CD14-positive monocyte (primary cell): ENCODE measurements around the gene RAB10. TPM values are rescaled to one million over a fixed set of nuclear protein-coding genes. Genes with fewer than 3 reads are reported as not detected.

Experiments used
- DNase-seq, 3 donors: peaks; one replicate each; pipeline ENCODE4 v3.0.0-alpha.2; 2011 to 2022
- H2AFZ ChIP-seq: 2 replicates; pipeline ENCODE4 v1.6.0; 2012; ENCODE audit warnings: mild to moderate bottlenecking, low read depth, low read length, inconsistent platforms; ENCODE audit not compliant: insufficient read depth, poor library complexity, severe bottlenecking
- H3K27ac ChIP-seq, 2 donors: 1 replicate in 1 of 2; 2 replicates in 1 of 2; pipeline ENCODE4 v1.5.1; 2012 to 2013; ENCODE audit warnings: low read length in 2 of 2, control low read depth in 1 of 2, inconsistent platforms in 1 of 2, low read depth in 1 of 2, mild to moderate bottlenecking in 1 of 2
- H3K27me3 ChIP-seq, 2 donors: one replicate each; pipeline versions ENCODE4 v1.6.0 to v1.6.1; 2011 to 2013; ENCODE audit warnings: low read length in 2 of 2; ENCODE audit not compliant: control insufficient read depth in 2 of 2, insufficient read depth in 2 of 2
- H3K36me3 ChIP-seq, 2 donors: replicated peaks in 1 of 2; 1 replicate in 1 of 2; 2 replicates in 1 of 2; pipeline versions ENCODE4 v1.5.1 to v1.6.1; 2012 to 2013; ENCODE audit warnings: low read length in 2 of 2, control low read depth in 1 of 2, inconsistent platforms in 1 of 2, mild to moderate bottlenecking in 1 of 2; ENCODE audit not compliant: insufficient read depth in 2 of 2, control insufficient read depth in 1 of 2
- H3K4me1 ChIP-seq, 2 donors: 1 replicate in 1 of 2; 2 replicates in 1 of 2; pipeline versions ENCODE4 v1.5.1 to v1.6.1; 2012 to 2013; ENCODE audit warnings: low read length in 2 of 2, control low read depth in 1 of 2, inconsistent platforms in 1 of 2, mild to moderate bottlenecking in 1 of 2, moderate library complexity in 1 of 2; ENCODE audit not compliant: insufficient read depth in 2 of 2, control insufficient read depth in 1 of 2
- H3K4me2 ChIP-seq: replicated peaks from 2 replicates; pipeline ENCODE3; 2012; ENCODE audit warnings: low read length, moderate library complexity, mild to moderate bottlenecking; ENCODE audit not compliant: poor library complexity, severe bottlenecking; ENCODE audit errors: extremely low read depth
- H3K4me3 ChIP-seq, 3 experiments: fragments of 200-600 bp in 1 of 3; sonication (generic) in 1 of 3; replicated peaks in 1 of 3; 1 replicate in 2 of 3; 2 replicates in 1 of 3; pipeline ENCODE4 v1.5.1; 2011 to 2013; ENCODE audit warnings: low read length in 3 of 3, mild to moderate bottlenecking in 3 of 3, control low read depth in 2 of 3, low read depth in 2 of 3, inconsistent platforms in 1 of 3, moderate library complexity in 1 of 3
- H3K79me2 ChIP-seq: 2 replicates; pipeline ENCODE4 v1.6.0; 2012; ENCODE audit warnings: mild to moderate bottlenecking, control low read depth, inconsistent platforms, low read length, moderate library complexity; ENCODE audit not compliant: insufficient read depth
- H3K9ac ChIP-seq: 2 replicates; pipeline ENCODE4 v1.6.0; 2017; ENCODE audit warnings: low read length, mild to moderate bottlenecking; ENCODE audit not compliant: insufficient read depth, poor library complexity, severe bottlenecking
- H3K9me3 ChIP-seq, 2 donors: replicated peaks in 1 of 2; 1 replicate in 1 of 2; 2 replicates in 1 of 2; pipeline versions ENCODE4 v1.5.1 to v1.6.1; 2012 to 2013; ENCODE audit warnings: low read length in 2 of 2, control low read depth in 1 of 2; ENCODE audit not compliant: control insufficient read depth in 1 of 2, insufficient read depth in 1 of 2
- H4K20me1 ChIP-seq: 2 replicates; pipeline ENCODE4 v1.6.0; 2012; ENCODE audit warnings: mild to moderate bottlenecking, low read length, control low read depth, moderate library complexity; ENCODE audit not compliant: insufficient read depth
- H3K27ac Mint-ChIP-seq, 7 donors: one replicate each; pipeline ENCODE4 v1.8.0; 2020; ENCODE audit warnings: mild to moderate bottlenecking in 7 of 7, mixed read lengths in 7 of 7, moderate library complexity in 6 of 7, inconsistent platforms in 2 of 7
- H3K27me3 Mint-ChIP-seq, 3 donors: one replicate each; pipeline ENCODE4 v1.8.0; 2021 to 2022; ENCODE audit warnings: low read depth in 3 of 3, mild to moderate bottlenecking in 3 of 3, mixed read lengths in 3 of 3, moderate library complexity in 3 of 3, inconsistent platforms in 1 of 3
- H3K36me3 Mint-ChIP-seq, 2 donors: one replicate each; pipeline ENCODE4 v1.8.0; 2020; ENCODE audit warnings: mixed read lengths in 2 of 2, inconsistent platforms in 1 of 2, mild to moderate bottlenecking in 1 of 2
- H3K4me1 Mint-ChIP-seq: one replicate; pipeline ENCODE4 v1.8.0; 2020; ENCODE audit warnings: mild to moderate bottlenecking, mixed read lengths
- H3K4me3 Mint-ChIP-seq, 2 donors: one replicate each; pipeline ENCODE4 v1.8.0; 2020; ENCODE audit warnings: mild to moderate bottlenecking in 2 of 2, mixed read lengths in 2 of 2, moderate library complexity in 1 of 2
- H3K9me3 Mint-ChIP-seq, 7 donors: one replicate each; pipeline ENCODE4 v1.8.0; 2020 to 2022; ENCODE audit warnings: mixed read lengths in 7 of 7, mild to moderate bottlenecking in 6 of 7, moderate library complexity in 6 of 7, inconsistent platforms in 2 of 7
- CTCF ChIP-seq: fragments of 200-600 bp; IDR thresholded peaks from one replicate; pipeline ENCODE4 v1.8.0; 2022; ENCODE audit warnings: antibody characterized with exemption, mild to moderate bottlenecking
- WGBS: methylation state at CpG from one replicate; pipeline ENCODE4 v1.1.5; 2013; ENCODE audit warnings: missing lambda C conversion rate; ENCODE audit not compliant: insufficient coverage; 5-methylcytosine and 5-hydroxymethylcytosine counted together
- intact Hi-C, 2 donors: fragments of 100-400 bp; cut with micrococcal nuclease; formaldehyde crosslinking; loops; one replicate each; pipeline versions ENCODE4 v1.15.0 to v1.15.1; 2023
- polyA plus RNA-seq, 3 donors: library from polyadenylated mRNA; depleted of rRNA in 1 of 3; unstranded in 2 of 3; stranded (reverse) in 1 of 3; fragments of 300-500 nt in 2 of 3; fragments of >200 nt in 1 of 3; fragmentation: Illumina TruSeq in 2 of 3; gene quantifications; 1 replicate in 2 of 3; 2 replicates in 1 of 3; pipeline ENCODE4 v1.2.3, GENCODE V29; 2012 to 2021

Gene RAB10
- polyA plus RNA-seq, 3 donors = 38.6 to 258 (median 202) TPM

- H3K4me2 ChIP-seq = no peak overlapping the region
- no peak overlapping the region for H3K9ac ChIP-seq
- intact Hi-C loops = no loop called here
- no peaks in the 10 kb centered on the region for H3K27me3 ChIP-seq
- no peak overlapping the region for H2AFZ ChIP-seq
- H3K27ac Mint-ChIP-seq = peak overlapping the region in 5 of 7 donors; percentile 3 to 54 (median 40)
- H3K27me3 Mint-ChIP-seq = peaks cover 0 to 2% (median 0%) of the 10 kb centered on the region in 3 donors
- peaks cover 100% of the 10 kb centered on the region for H4K20me1 ChIP-seq
- peaks cover 0 to 4% (median 0%) of the 10 kb centered on the region in 7 donors for H3K9me3 Mint-ChIP-seq
- no CpG with 5 or more reads among the region's 1 CpG for WGBS
- TF ChIP-seq CTCF = no peak
- H3K4me1 ChIP-seq = peaks cover 34 to 36% of the 10 kb centered on the region in 2 donors
- no peak overlapping the region for H3K4me3 ChIP-seq
- H3K4me1 Mint-ChIP-seq = peaks cover 57% of the 10 kb centered on the region
- H3K27ac ChIP-seq = peak overlapping the region in 1 of 2 donors; percentile 34
- DNase-seq = no peak
- peaks cover 0 to 9% of the 10 kb centered on the region in 2 donors for H3K36me3 Mint-ChIP-seq
- H3K79me2 ChIP-seq = peaks cover 100% of the 10 kb centered on the region
- H3K9me3 ChIP-seq = no peaks in the 10 kb centered on the region
- H3K36me3 ChIP-seq = no peaks in the 10 kb centered on the region
- no peak overlapping the region for H3K4me3 Mint-ChIP-seq
These were observed 39.3 kb downstream of the RAB10 start for GRCh38 chr2:26072925-26073768.

GRCh38 chr2:26073830-26074229 is 39.9 kb downstream of the RAB10 start:
- Histone ChIP-seq H3K9ac (no peak overlapping the region), H2AFZ (no peak overlapping the region), H3K4me3 (no peak overlapping the region), H3K4me2 (no peak overlapping the region), H3K27ac (no peak overlapping the region), H3K9me3 (no peaks in the 10 kb centered on the region), H3K4me1 (peaks cover 27 to 29% of the 10 kb centered on the region in 2 donors), H3K36me3 (no peaks in the 10 kb centered on the region), H4K20me1 (peaks cover 100% of the 10 kb centered on the region), H3K27me3 (no peaks in the 10 kb centered on the region), H3K79me2 (peaks cover 100% of the 10 kb centered on the region)
- no peak for DNase-seq
- Mint-ChIP-seq H3K27me3 (peaks cover 0 to 2% (median 0%) of the 10 kb centered on the region in 3 donors), H3K4me1 (peaks cover 55% of the 10 kb centered on the region), H3K4me3 (no peak overlapping the region), H3K27ac (peak overlapping the region in 3 of 7 donors; percentile 8 to 62 (median 8)), H3K9me3 (peaks cover 0 to 4% (median 0%) of the 10 kb centered on the region in 7 donors), H3K36me3 (peaks cover 3 to 14% of the 10 kb centered on the region in 2 donors)
- intact Hi-C loops = no loop called here
- no peak for TF ChIP-seq CTCF
- 100% methylated on average over 3 of the region's 3 CpGs for WGBS
